HCT116 (cell line): Measurements from ENCODE around the gene C14orf93.

Source experiments
- CEBPB ChIP-seq: IDR thresholded peaks from 2 replicates; pipeline ENCODE4 v1.6.1; 2012; ENCODE audit warnings: low read depth
- EZH2 ChIP-seq: fragments of 200-600 bp; sonication (generic); IDR thresholded peaks from 2 replicates; pipeline ENCODE4 v1.6.1; 2017; ENCODE audit warnings: antibody characterized with exemption, mixed run types
- POLR2AphosphoS5 ChIP-seq: IDR thresholded peaks from 2 replicates; pipeline ENCODE4 v1.6.1; 2011; ENCODE audit warnings: mild to moderate bottlenecking, low read depth, low read length, moderate library complexity
- ZNF274 ChIP-seq: fragments of 200-500 bp; sonication (Bioruptor generic); IDR thresholded peaks from 2 replicates; pipeline ENCODE4 v1.6.1; 2014; ENCODE audit warnings: mild to moderate bottlenecking, low read depth, low read length, inconsistent platforms
- TF ChIP-seq, protein P1 (sequence below), 3 experiments: fragments of 200-600 bp in 1 of 3; sonication (generic) in 1 of 3; IDR thresholded peaks in 2 of 3; conservative IDR thresholded peaks in 1 of 3; 2 replicates each; pipeline ENCODE4 v1.5.1; 2012 to 2017; ENCODE audit warnings: low read depth in 2 of 3, low read length in 2 of 3, antibody characterized with exemption in 1 of 3, borderline replicate concordance in 1 of 3, control low read depth in 1 of 3, mild to moderate bottlenecking in 1 of 3, mixed read lengths in 1 of 3, mixed run types in 1 of 3, moderate library complexity in 1 of 3; ENCODE audit not compliant: insufficient read depth in 1 of 3
- TF ChIP-seq, protein P2 (sequence below): IDR thresholded peaks from 2 replicates; pipeline ENCODE4 v1.6.1; 2012

DNA sequence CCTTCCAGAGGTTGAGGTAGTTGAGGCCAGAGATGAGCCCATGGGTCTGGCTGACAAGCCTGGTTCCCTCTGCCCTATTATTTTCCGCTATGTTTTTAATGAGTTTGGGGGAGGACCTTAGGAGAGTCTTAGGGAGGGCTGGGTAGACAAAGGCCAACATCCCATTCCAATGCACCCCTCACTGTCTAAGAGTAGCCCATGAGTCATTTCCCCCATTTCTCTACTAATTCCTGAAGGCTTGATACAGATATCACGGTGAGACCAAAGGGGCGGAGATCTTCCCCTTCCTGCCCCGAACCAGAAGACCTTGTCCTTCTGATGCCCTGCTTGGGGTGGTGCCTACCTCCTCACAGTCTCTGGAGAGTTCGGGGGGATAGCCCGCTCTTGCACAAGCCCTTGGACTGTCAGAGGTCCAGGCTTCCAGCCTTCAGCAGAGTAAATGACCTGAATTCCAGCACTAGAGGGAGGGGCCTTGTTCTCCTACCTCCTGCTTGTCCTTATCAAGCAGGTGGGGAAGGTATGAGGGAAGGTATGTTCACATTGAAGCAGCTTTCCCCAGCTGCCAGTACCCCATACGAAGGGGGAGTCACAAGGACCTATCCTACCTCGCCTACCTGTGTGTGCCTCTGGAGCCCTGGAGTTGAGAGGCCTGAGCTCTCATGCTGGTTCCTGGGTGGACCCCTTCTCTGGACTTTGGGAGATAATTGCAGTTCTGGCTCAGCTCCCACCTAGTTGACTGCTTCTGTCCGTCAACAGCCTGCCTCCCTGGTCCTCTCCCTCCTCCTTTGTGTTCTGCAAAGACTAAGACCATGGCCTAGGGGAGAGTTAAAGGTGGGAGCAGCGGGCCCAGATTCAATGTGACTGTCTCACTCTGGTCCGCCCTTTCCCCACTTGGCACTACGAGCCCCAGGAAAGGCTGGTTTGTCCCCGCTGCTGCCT lies 35.7 kb upstream of the C14orf93 start:
- TF ChIP-seq, protein P1, sequence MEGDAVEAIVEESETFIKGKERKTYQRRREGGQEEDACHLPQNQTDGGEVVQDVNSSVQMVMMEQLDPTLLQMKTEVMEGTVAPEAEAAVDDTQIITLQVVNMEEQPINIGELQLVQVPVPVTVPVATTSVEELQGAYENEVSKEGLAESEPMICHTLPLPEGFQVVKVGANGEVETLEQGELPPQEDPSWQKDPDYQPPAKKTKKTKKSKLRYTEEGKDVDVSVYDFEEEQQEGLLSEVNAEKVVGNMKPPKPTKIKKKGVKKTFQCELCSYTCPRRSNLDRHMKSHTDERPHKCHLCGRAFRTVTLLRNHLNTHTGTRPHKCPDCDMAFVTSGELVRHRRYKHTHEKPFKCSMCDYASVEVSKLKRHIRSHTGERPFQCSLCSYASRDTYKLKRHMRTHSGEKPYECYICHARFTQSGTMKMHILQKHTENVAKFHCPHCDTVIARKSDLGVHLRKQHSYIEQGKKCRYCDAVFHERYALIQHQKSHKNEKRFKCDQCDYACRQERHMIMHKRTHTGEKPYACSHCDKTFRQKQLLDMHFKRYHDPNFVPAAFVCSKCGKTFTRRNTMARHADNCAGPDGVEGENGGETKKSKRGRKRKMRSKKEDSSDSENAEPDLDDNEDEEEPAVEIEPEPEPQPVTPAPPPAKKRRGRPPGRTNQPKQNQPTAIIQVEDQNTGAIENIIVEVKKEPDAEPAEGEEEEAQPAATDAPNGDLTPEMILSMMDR (IDR thresholded peaks at IDR 0.05 in 2 of 3, conservative IDR thresholded peaks at IDR 0.05 in 1 of 3; ENCODE audit: borderline replicate concordance in 1 of 3, insufficient read depth in 1 of 3, low read depth in 2 of 3, low read length in 2 of 3), result no peak
- TF ChIP-seq POLR2AphosphoS5 (no peak), ZNF274 (no peak), EZH2 (no peak), CEBPB (no peak)
- TF ChIP-seq, protein P2, sequence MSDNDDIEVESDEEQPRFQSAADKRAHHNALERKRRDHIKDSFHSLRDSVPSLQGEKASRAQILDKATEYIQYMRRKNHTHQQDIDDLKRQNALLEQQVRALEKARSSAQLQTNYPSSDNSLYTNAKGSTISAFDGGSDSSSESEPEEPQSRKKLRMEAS, result no peak
